GM18868 (cell line): ENCODE data around the gene TBL1X.
"Not testable (repeated sequence)": the region's sequence is repeated elsewhere in the genome, so short reads cannot be mapped to it uniquely, and the experiment has no call there.

ENCODE experiments used
- ATAC-seq: cut with Tn5 transposase; IDR thresholded peaks from one replicate; pipeline ENCODE4 v1.9.1; 2021; ENCODE audit warnings: mild to moderate bottlenecking, moderate library complexity; ENCODE audit not compliant: unreplicated experiment

Gene TBL1X

GRCh38 chrX:9458516-9459078 is 6.3 kb upstream of the TBL1X start:
- ATAC-seq, result no peak

- no peak for ATAC-seq
These were observed 5.6 kb upstream of the TBL1X start for GRCh38 chrX:9459186-9459748.

DNA sequence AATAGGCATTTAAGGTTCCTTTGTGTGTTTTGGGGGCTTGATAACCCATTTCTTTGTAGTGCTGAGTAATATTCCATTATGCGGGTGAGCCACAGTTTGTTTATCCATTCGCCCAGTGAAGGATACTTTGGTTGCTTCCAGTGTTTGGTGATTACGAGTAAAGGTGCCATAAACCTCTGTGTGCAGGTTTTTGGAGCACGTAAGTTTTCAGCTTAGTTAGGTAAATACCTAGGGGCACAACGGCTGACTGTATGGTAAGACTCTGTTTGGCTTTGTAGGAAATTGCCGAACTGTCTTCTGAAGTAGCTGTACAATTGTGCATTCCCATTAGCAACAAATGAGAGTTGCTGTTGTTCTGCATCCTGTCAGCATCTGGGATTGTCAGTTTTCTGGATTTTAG is 3.8 kb upstream of the TBL1X start:
- no peak for ATAC-seq

DNA sequence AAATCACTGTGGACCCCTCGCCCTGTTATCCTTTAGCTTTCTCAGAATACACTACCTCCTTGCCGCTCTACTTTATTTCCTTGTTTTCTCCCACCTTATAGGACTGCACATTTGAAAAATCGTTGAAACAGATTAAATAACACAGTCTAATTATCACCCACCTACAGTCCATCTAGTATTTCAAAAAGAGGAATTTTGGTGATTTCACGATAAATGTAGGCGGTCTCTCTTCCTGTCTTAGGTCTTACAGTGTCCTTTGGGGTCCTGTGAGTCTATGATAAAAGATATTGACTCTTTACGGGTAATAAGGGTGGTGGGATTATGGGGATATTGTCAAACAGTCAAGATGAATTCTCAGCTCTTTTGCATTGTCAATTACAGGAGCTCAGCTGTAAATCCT is 2.4 kb upstream of the TBL1X start:
- peak; percentile 1 for ATAC-seq

DNA sequence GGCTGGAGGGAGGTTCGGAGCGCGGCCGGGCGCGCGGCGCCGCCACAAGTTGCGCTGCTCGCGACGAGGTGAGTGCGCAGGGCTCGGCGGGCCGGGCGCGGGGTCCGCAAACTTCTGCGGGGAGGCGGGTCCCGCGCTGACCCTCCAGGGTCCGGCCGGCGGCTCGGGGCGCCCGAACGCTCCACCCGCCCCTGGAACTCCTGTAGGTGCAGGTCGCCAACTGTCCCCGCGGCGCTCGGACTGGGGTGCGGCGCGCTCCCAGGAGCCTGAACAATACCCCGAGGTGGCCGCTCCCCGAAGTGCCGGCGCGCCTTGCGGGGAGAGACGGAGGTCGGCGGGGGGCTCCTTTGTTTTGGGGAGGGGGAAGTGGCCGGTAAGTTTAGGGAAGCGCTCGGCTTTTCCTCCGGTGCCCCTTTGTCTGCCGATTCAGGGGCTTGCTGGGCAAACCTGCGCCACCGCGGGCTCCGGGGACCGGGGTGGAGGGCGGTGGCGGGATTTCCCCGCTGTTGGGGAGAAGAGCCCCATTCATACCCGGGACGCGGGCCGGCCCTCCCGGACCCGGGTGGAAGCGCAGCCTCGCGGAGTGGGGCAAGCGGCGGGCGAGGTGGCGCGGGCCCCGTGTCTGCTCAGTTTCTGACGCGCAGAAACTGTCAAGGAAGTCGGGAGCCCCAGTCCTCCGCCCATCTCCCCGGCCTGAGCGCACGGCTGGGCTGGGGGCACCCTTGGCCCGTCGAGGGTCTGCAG is 694 bp downstream of the TBL1X start:
- ATAC-seq, result peak; percentile 13

- no peak for ATAC-seq
These were observed 1.3 kb downstream of the TBL1X start for GRCh38 chrX:9466124-9466495.

GRCh38 chrX:9466736-9467135 is 1.9 kb downstream of the TBL1X start:
- no peak for ATAC-seq

GRCh38 chrX:9467146-9467545 is 2.3 kb downstream of the TBL1X start:
- ATAC-seq, result no peak

DNA sequence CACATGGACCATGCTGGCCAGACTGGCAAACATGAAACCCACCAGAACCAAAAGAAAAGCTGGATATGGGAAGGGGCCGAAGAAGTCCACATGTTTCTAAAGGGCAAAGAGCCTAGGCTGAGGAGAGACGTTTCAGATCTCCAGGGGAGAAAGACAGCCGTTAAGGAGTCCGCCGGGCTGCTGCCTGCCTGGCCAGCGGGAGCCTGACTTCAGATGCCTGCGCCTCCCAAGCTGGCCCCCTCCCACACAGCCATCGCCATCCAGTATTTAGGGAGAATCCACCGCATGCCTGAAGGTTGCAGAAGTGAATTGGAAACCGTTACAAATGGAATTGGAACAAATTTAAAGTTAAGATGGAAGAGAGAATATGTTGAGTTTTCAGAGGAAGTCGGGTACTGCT is 2.9 kb downstream of the TBL1X start:
- ATAC-seq, result no peak

DNA sequence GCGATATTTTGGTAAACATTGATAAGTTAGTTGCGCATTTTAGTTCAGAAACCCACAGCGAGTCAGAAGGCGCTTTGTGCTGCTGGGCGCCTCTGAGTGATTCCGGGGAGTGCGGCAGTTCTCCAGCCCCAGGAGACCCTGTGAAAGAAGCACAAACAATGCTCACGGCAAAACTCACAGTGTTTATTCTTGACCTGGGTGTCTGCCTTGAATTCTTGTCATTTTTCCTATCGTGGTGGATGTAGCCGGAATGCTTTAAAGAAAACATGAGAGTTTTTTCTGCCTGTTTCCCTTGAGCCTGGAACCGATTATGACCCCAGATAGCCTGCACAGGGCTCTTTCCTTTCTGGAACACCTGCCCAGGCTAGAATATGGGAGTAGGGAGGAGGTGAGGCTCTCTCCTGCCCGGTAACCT is 6.7 kb downstream of the TBL1X start:
- ATAC-seq, result no peak

DNA sequence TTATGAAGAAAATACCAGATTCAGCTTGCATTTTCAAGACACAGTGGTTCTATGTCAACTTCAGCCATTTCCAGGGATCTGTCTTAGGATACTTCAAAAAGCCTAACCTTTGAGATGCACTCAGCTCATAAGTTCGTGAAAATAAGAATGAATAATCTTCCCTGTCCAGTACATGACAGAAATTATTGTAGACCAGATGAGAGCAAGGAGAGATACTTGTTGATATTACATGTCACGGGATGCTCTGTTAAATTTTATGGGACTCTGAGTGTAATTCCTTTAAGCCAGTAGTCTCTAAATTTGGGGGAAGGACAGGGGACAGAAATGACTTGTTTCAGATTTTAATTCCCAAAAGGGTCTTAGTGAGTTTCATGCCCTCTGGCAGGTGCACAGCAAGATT is 8.8 kb downstream of the TBL1X start:
- no peak for ATAC-seq

DNA sequence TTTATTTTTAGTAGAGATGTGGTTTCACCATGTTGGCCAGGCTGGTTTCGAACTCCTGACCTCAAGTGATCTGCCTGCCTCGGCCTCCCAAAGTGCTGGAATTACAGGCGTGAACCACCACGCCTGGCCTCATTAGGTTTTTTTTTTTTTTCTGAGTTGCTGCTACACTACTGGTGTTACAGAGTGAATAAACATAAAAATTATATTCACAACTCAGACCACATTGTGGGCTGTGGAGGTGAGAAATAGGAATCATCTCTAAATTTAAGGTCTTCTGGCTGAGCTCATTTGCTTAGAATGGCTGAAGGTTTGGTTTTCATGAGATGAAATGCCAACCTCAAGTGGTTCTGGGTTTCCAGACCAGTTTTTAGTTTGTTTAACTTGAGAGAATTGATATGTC is 10.6 kb downstream of the TBL1X start:
- not testable (repeated sequence) for ATAC-seq

GRCh38 chrX:9475984-9476383 is 11.1 kb downstream of the TBL1X start:
- peak; percentile 71 for ATAC-seq

- no peak for ATAC-seq
These were observed 12.1 kb downstream of the TBL1X start for GRCh38 chrX:9476810-9477575.

- ATAC-seq, result peak; percentile 72
These were observed 17.6 kb downstream of the TBL1X start for GRCh38 chrX:9482408-9482807.

GRCh38 chrX:9482837-9483236 is 18.0 kb downstream of the TBL1X start:
- peak; percentile 31 for ATAC-seq

GRCh38 chrX:9483376-9483775 is 18.5 kb downstream of the TBL1X start:
- ATAC-seq, result no peak

DNA sequence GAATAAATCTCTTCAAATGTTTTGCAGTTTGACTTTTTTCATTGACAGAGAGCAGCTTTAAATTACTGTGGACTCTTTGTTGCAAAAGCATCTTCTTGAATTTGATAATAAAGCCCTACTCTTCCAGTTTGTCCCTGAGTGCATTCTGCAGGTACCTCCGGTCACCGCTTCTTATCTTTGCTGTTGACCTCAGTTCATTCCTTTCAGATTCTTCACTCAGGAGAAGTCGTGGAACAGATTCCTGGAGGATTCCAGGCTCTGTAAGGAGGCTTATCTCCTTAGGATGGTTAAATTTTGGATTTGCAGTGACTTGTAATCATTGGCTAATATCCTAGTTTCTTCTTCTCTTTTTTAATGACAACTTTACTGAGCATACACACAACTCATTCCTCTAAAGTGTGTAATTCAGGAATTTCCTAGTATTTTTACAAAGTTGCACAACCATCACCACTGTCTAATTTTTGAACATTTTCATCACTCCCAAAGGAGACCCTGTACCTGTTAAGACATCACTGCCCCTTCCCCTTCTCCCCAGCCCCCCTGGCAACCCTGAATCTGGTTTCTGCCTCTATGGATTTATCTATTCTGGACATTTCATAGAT is 22.0 kb downstream of the TBL1X start:
- ATAC-seq, result no peak

DNA sequence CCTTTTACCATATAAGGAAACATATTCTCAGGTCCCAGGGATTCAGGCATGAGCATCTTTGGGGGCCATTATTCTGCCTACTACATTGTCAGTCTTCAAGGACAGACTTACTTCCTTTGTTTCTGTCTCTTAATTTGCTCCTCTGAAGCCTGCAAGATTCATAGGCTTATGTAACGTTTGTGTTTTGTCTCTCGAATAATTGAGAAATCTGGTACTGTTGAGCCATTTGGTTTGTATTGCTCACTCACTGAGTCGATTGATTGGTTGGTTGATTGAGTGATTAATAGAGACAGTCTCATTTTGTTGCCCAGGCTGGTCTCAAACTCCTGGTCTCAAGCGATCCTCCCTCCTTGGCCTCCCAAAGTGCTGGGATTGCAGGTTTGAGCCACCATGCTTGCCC is 23.7 kb downstream of the TBL1X start:
- no peak for ATAC-seq

DNA sequence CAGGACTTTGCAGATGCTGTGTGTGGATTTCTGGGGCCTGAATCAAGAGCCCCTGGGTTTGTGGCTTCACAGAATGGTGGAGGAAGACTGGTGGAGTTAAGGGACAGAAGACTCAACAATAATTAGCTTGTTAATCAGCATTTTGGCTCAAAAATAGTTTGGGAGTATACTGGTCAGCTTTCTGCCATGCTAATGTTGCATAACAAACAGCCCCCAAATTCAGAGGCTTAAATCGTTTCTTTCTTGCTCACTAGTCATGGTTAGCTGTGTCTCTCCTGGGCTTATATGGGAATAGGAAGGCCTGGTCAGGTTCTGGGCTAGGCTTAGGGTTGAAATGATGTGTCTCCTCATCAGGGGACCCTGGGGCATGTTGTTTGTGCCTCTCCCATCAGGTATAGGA is 24.4 kb downstream of the TBL1X start:
- ATAC-seq, result no peak

DNA sequence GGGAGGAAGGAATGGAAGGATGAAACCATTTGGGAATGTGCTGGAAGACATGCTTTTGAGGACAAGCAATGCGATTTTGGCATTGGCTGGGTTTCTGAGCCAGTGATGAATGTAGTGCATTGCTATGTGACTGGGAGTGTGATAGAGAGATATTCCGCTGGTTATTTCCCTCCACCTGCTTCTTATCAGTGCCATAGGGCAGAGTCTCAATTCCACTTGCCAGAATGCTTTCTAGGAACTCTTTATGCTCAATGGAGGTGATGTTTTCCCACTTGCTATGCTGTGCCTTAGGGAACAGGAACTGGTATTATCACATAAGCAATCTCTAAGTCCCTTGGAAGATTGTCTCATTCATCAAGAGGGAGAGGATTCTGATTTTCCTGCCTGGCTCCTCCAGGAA is 28.0 kb downstream of the TBL1X start:
- ATAC-seq, result no peak
